Panc1 (cell line): ENCODE measurements around the gene EFNA5.

Source experiments
- POLR2AphosphoS5 ChIP-seq: IDR thresholded peaks from 2 replicates; pipeline ENCODE4 v1.6.1; 2012; ENCODE audit warnings: mild to moderate bottlenecking, low read depth, low read length, moderate library complexity
- REST ChIP-seq, 2 experiments: IDR thresholded peaks; 2 replicates each; pipeline ENCODE4 v1.6.1; 2011 to 2012; ENCODE audit warnings: low read depth in 2 of 2, control low read depth in 1 of 2, low read length in 1 of 2, mild to moderate bottlenecking in 1 of 2, moderate library complexity in 1 of 2; ENCODE audit not compliant: insufficient read depth in 1 of 2
- SIN3A ChIP-seq: IDR thresholded peaks from 2 replicates; pipeline ENCODE4 v1.6.1; 2012; ENCODE audit warnings: low read depth, mild to moderate bottlenecking, low read length, moderate library complexity, borderline replicate concordance; ENCODE audit not compliant: insufficient read depth
- TCF7L2 ChIP-seq: IDR thresholded peaks from 2 replicates; pipeline ENCODE4 v1.6.1; 2011; ENCODE audit warnings: mild to moderate bottlenecking, low read depth, low read length, inconsistent platforms

- TF ChIP-seq POLR2AphosphoS5 (no peak), SIN3A (no peak), REST (IDR thresholded peaks at IDR 0.05; ENCODE audit: insufficient read depth in 1 of 2, low read depth in 2 of 2, low read length in 1 of 2) (no peak), TCF7L2 (no peak)
These were observed 274.4 kb downstream of the EFNA5 start for GRCh38 chr5:107396351-107396690.
